Stimulated activated CD8-positive, alpha-beta memory T cell treated with anti-CD3 and anti-CD28 coated beads, Interleukin-2, amount 100 ng/mL, for 1 hour (primary cell): Measurements from ENCODE around the gene CS.
A peak's percentile ranks its signal among the peaks of the same experiment; 100 is the strongest.
"Not testable (repeated sequence)": the region's sequence is repeated elsewhere in the genome, so short reads cannot be mapped to it uniquely, and the experiment has no call there.

ENCODE experiments used
- DNase-seq, 2 donors: peaks; one replicate each; pipeline ENCODE4 v3.0.0-alpha.2; 2020; ENCODE audit warnings: low read depth in 2 of 2

CS gene

DNA sequence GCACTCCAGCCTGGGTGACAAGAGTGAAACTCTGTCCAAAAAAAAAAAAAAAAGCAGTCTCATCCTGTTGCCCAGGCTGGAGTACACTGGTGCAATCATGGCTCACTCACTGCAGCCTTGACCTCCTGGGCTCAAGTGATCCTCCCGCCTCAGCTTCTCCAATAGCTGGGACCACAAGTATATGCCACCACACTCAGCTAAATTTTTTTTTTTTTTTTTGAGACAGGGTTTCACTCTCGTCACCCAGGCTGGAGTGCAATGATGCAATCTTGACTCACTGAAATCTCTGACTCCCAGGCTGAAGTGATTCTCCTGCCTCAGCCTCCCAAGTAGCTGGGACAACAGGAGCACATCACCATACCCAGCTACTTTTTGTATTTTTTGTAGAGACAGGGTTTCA, 20.9 kb upstream of the CS start:
- DNase-seq = no peak

DNA sequence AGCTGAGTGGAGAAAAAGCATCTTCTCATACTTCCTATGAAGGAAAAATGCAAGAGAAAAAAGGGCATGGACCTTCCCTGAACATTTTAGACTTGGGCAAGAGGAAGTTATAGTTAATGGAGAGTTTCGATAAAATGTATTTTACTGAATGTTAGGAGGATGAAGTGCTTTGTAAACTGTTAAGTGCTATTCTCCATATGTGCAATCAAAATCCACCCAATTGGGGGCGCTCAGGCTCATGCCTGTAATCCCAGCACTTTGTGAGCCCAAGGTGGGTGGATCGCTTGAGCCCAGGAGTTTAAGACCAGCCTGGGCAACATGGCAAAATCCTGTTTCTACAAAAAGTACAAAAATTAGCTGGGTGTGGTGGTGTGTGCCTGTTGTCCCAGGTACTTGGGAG, 17.5 kb upstream of the CS start:
- no peak for DNase-seq

DNA sequence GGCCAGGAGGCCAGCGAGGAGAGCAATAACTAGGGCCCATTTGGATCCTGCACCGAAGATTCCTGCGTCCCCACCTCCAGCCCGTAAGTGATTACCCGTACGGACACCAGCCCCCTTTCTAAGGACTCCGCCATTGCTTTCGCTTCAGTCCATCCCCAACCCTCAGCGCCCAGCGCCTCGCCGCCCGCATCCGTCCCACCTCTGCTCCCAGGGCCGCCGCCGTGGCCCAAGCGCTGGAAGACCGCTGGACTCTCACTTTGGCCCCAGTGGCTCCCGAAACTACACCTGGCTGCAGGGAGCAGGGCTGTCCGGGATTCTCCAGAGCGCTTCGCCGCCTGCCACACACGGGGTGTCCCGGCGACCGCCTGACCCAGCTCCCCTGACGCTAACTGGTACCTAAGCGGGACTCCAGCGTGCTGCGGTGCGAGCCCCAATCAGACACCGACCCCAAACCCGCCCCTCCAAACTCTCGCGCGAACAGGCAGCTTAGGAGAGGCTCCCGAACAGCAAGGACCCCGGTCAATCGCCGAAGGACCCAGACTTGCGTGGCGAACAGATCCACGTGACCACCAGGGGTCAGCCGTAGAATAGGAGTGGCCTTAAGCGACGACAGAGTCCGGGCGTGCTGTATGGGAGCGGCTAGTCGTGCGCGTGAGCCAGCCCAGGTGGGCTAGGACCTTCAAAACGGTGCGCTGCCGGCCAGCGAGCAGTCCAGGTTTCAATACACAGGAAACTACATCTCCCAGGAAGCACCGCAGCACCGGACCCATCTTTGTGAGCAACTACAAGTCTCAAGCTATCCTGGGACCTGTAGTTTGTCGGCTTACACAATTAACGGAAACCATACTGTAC, 15.7 kb upstream of the CS start, which contains the start of gene CNPY2:
CNPY2 (minus strand) TSS at position 367 of the 852 bp plus-strand sequence. CDS start 771 bp downstream, outside the sequence.
- peak; percentile 84 to 85 for DNase-seq

DNA sequence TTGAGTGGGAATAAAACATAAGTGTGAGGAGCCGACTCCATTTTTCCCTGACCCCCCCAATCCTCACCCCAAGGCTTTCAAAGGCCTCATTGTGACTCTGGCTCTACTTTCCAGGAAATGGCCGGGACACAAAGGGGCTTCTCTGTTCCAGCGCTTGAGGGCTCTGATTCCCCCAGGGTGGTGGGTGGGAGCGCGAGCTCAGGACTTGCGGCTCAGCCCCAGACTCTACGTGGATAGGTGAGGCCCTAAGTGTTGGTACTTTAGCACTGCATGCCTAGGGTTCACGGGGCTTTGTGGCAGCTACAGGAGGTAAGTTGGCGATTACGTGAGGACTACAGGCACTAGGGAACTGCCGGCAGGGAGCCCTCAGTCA, 15.1 kb upstream of the CS start:
- DNase-seq = no peak

DNA sequence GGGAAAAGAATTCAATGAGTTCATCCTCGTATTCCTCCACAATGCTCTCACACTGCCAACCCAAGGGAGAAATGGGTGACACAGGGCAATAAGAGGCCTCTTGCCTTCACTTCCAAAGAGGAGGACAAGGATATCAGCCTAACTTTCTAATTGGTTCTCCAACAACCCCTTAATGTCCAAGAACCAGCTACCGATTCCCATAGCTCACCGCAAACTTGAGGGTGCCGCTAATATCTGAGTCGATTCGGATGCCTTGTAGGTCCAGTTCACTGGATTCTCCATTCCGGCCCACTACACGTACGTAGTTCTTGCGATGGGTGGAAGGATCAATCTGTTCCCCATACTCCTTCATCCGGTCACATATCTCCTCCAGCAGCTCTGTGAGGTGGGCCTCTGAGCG, 10.9 kb upstream of the CS start:
- DNase-seq = no peak

DNA sequence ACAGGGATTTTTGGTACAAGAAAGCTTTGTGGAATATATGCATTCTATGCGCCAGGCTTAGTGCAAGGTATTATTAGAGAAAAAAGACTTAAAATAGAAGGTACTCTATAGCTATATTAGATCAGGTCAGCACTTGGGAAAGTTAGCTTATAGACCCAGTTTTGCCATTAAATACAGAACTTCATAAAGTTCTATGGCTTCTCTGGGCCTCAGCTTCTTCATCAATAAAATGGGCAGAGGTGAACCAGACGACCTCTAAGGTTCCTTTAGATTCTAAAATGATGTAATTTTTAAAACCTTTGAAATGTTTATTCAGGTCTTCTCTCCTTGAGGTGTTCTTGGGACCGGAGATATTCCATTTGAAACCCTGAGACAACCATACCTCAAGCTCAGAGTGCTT, 8.6 kb upstream of the CS start:
- DNase-seq = no peak

DNA sequence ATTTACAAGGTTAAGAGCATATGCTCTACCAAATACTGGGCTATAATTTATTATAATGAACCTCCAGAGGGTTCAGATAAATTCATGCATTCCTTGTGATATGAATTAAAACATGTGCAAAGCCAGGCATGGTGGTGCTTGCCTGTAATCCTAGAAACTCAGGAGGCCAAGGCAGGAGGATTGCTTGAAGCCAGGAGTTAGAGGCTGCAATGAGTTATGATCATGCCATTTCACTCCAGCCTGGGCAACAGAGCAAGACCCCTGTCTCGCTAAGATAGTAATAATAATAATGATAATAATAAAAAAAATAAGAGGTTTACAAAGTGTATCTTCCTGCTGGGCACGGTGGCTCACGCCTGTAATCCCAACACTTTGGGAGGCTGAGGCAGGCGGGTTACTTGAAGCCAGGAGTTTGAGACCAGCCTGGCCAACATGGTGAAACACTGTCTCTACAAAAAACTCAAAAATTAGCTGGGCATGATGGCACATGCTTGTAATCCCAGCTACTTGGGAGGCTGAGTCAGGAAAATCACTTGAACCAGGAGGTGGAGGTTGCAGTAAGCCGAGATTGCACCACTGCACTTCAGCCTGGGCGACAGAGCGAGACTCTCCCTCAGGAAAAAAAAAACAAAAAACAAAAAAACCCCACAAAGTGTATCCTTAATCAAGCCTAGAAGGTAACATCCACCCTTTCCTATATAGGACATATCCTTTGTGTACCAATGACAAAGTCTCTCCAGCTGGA, 7.3 kb upstream of the CS start:
- DNase-seq = no peak

DNA sequence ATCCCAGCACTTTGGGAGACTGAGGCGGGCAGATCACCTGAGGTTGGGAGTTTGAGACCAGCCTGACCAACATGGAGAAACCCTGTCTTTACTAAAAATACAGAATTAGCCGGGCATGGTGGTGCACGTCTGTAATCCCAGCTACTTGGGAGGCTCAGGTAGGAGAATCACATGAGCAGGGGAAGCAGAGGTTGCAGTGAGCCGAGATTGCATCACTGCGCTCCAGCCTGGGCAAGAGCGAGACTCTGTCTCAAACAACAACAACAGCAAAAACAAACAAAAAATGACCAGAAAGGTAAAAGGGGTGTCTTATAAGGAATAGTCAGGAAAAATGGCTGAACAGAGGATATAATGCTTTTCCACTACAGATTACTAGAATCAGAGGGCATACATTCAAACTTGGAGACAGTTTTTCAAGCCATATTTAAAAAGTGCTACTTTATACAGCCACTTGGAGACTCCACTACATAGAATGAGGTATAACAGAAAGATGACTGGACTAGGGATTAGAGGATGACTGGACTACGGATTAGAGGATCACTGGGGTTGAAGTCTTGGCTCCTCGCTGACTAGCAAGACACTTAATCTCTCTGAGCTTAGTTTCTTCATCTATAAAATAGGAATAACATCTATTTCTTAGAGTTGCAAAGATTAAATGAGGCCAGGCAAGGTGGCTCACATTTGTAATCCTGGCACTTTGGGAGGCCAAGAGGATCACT, 4.9 kb upstream of the CS start:
- DNase-seq = no peak

DNA sequence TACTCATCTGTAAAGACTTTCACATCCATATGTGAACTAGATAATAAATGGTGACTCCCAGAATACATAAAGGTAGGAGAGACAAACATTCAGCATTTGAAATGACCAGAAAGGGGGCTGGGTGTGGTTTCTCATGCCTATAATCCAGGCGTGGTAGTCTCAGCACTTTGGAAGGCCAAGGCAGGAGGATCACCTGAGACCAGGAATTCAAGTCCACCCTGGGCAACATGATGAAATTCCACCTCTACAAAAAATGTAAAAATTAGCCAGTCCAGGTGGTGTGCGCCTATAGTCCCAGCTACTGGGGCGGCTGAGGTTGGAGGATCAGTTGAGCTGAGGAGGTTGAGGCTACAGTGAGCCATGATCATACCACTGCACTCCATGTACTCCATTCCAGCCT, 4.1 kb upstream of the CS start:
- DNase-seq = no peak

DNA sequence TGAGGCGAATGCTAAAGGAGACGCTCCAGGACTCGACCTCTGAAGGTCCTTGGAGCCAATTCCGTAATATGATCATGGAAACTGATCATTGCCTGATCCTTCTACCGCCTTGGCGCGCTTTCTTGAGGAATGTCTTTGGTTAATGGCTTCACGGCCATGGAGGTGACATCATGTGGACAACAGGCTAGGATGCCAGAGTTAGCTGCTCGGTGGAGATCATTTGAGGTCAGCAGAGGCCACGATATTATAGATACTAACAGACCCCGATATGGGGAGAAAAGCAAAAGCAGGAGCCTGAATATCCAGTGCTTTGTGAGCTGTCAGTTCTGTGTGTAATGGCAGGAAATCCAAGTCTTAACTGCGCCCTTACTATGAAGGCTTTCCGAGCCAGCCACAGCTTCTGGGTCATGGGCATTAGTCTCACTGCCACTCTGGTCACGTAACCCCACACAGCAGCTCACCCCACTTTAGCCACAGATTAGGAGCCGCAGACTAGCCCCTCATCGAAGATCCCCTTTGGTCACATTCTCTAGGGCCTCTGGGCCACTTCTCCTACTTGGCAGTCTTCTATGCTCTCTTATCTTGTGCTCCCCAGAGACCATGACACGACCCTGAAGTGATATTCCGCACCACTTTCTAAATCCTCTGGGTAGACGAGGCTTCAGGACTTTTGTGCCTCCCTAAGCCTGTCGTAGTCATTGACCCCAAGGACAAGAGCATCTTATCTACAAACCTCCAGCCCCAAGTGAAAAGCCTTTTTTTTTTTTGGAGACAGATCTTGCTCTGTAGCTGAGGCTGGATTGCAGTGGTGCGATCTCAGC, 724 bp upstream of the CS start:
- DNase-seq = no peak

DNA sequence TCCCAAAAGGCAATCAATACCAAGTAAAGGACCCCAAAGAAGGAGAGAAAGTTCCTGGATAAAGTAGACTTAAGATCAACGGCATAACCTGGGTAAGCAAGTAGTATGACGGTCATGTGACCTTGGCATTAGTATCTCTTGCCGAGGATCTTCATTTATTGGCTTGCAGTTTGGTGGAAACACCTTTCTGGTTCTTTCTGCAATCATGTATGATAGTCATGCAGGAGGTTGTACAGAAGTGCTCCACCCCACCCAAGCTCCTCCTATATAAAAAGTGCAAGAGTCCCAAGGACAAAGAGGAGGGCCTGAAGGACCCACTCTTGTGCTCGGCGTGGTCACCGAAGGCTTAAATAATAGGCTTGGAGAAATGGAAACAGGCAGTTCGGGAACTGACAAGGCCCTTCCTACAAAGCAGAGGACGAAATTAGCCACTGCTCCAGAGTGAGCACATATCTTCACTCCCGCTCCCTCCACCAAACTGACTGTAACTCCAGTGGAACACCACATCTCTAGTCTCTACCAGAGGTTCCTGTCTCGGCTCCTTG, 750 bp downstream of the CS start:
- no peak for DNase-seq

DNA sequence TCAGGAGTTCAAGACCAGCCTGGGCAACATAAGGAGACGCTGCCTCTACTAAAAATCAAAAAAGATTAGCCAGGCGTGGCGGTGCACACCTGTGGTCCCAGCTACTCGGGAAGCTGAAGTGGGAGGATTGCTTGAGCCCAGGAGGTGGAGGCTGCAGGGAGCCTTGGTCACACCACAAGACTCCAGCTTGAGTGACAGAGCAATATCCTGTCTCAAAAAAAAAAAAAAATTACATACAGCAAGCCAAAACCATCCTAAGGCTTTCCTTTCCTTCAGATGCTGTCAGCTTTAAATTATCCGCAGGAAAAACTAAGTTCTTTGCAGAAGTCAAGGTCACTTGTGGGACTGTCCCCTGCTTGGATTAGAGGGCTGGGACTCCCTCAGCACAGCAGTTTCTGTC, 1.3 kb downstream of the CS start:
- no peak for DNase-seq

DNA sequence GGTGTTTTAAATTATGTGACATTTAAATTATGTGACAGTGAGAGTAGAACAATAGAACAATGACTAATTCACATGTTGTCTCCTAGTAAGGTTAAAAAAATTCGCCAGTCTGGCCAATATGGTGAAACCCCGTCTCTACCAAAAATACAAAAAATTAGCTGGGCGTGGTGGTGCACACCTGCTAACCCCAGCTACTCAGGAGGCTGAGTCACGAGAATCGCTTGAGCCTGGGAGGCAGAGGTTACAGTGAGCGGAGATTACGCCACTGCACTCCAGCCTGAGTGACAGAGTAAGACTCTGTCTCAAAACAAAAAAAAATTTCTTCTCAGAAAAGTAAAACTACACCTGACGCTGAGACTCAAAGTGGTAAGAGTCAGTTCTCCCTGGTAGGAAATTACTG, 2.7 kb downstream of the CS start:
- no peak for DNase-seq

DNA sequence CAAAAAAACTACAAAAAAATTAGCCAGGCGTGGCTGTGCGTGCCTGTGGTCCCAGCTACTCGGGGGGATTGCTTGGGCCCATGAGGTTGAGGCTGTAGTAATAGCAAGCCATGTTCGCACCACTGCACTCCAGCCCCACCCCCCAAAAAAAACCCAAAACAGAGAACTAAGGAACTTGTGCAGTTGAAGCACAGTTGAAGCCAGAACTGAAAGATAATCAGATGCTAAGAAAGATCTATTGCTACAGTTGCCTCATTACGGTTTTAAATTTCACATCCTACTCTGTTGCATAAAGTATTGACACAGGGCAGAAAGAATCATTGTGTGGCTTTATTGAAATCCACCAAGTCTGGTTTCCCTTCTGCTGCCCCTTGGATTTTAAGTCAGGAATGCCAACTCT, 3.8 kb downstream of the CS start:
- DNase-seq = no peak

DNA sequence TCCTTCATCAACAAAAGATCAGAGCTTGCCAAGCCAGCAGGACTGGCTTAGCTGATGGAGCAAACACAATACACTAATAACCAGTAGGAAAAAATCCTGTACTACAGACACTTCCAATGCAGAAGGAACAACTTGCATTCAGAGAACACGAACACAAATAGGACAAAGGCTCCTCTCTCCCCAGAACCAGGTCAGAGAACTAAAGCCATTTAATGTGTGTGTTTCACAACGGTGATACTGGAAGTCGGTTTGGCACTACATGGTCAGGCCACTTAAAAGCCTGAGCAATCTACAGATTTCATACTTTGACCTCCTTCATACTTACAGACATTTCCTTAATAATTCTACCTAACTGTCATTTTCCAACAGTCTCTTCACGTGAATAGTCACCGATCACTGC, 6.3 kb downstream of the CS start:
- no peak for DNase-seq

DNA sequence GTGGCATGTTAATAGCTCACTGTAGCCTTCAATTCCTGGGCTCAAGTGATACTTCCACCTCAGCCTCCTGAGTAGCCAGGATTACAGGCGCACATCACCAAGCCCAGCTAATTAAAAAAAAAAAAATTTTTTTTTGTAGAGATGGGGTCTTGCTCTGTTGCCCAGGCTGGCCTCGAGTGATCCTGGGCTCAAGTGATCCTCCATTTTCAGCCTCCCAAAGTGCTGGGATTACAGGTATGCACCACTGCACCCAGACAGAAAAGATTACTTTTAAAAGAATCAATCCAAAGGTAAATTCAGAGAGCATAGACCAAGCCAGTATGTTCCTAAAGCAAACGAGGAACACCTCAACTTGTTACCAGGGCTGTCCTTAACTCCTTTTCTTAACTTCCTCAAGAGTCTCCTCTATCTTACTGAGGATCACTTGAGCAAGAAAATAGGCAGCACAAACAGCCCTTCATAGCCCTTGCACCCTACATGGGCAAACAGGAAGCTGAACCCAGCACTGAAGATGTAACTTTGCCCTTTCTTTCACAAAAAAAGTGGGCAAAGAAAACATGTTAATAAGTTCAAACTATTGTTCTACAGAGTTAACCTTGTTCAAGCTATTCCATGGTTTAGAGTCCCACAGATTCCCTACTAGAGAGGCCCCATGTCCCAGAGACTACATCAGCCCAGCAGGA, 11.3 kb downstream of the CS start:
- no peak for DNase-seq

DNA sequence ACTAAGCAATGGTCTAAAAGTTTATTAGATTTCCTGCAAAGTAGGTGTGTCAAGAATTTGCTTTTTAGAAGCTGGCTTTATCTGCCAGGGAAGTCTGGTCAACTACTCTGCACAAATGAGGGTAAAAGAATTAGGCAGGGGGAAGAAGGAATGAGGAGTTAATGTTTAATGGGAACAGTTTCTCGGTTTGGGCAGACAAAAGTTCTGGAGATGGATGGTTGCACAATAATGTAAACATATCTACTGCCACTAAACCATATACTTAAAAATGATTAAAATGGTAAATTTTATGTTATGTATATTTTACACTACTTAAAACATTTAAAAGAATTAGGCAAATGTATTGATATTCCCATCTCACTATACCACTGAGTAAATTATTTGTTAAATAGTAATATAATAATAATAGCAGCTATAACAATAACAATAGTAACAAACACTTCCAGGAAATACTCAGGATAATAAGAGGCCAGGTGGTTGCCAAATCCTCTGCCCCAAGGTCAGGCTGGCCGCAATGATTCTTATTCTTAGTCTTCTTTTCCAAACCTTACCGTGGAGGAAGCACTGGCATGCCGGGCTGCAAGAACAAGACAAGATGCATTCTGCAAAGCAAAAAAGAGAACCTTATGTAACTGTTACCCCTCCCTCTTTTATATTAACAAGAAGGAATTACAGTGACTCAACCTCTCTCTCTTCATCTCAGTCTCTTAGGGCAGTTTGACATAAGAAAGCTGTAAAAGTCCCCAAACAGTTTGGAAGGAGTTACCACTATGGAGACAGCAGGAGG, 13.9 kb downstream of the CS start:
- no peak for DNase-seq

DNA sequence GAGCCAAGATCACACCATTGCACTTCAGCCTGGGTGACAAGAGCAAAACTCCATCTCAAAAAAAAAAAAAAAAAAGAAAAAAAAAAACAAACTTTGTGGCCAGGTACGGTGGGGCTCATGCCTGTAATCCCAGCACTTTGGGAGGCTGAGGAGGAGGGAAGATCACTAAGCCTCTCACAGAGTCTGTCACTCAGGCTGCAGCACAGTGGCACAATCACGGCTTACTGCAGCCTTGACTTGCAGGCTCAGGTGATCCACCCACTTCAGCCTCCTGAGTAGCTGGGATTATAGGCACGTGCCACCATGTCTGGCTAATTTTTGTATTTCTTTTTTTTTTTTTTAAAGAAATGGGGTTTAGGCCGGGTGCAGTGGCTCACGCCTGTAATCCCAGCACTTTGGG, 15.9 kb downstream of the CS start:
- DNase-seq = not testable (repeated sequence)

DNA sequence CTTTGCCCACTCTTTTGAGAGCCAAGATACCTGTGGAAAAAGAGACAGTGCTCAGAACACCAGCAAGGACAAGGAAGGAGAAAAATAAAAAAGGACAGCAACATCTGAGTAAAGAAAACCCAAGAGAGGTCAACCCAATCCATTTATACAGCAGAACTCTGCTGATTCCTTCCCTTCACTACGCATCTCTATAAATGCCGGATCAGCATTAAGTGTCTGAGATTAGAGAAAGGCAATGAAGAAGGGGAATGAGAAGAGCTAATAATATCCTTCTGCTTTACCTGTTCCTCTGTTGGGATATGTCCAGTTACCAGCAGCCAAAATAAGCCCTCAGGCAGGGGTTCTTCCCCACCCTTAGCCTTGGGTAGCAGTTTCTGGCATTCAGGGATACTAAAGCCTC, 17.6 kb downstream of the CS start:
- DNase-seq = no peak

DNA sequence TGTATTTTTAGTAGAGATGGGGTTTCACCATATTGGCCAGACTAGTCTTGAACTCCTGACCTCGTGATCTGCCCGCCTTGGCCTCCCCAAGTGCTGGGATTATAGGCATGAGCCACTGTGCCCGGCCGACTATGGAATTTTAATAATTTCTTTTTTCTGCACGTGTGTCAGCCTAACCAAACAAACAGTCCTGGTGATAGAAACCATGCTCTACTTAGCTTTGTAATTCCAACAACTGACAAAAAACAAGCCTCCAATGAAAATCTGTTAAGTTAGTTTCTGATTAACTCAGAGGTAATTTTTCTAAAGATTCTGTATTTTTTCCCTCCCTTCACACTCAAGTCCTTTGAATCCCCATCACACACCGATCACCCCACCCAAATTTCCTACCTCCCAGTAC, 18.1 kb downstream of the CS start:
- DNase-seq = no peak
